H9 (cell line): ENCODE measurements around the gene RNF126. TPM values are rescaled to one million over a fixed set of nuclear protein-coding genes. Genes with fewer than 3 reads are reported as not detected.

ENCODE experiments used
- DNase-seq: peaks from one replicate; pipeline ENCODE4 v3.0.0-alpha.2; 2017
- H2AFZ ChIP-seq: one replicate; pipeline ENCODE4 v1.6.1; 2013; ENCODE audit warnings: mild to moderate bottlenecking, low read length, control low read depth, moderate library complexity
- H2AK5ac ChIP-seq: 2 replicates; pipeline ENCODE4 v1.6.1; 2013; ENCODE audit warnings: low read length, control low read depth, mixed read lengths; ENCODE audit not compliant: insufficient read length
- H2BK120ac ChIP-seq: one replicate; pipeline ENCODE4 v1.6.1; 2013; ENCODE audit warnings: low read depth, mild to moderate bottlenecking, low read length, control low read depth, inconsistent platforms; ENCODE audit not compliant: poor library complexity, severe bottlenecking
- H2BK12ac ChIP-seq: 2 replicates; pipeline ENCODE4 v1.6.1; 2013; ENCODE audit warnings: low read length, control low read depth, mixed read lengths, low read depth; ENCODE audit not compliant: insufficient read length
- H2BK15ac ChIP-seq: 2 replicates; pipeline ENCODE4 v1.6.1; 2013; ENCODE audit warnings: low read depth, low read length, control low read depth
- H2BK20ac ChIP-seq: one replicate; pipeline ENCODE4 v1.6.1; 2013; ENCODE audit warnings: low read depth, mild to moderate bottlenecking, low read length, control low read depth, inconsistent platforms; ENCODE audit not compliant: poor library complexity, severe bottlenecking
- H2BK5ac ChIP-seq: 2 replicates; pipeline ENCODE4 v1.6.1; 2013; ENCODE audit warnings: low read length, control low read depth, mixed read lengths; ENCODE audit not compliant: insufficient read length
- H3K14ac ChIP-seq: 2 replicates; pipeline ENCODE4 v1.6.1; 2013; ENCODE audit warnings: low read length, control low read depth; ENCODE audit not compliant: insufficient read depth
- H3K18ac ChIP-seq: 2 replicates; pipeline ENCODE4 v1.6.1; 2013; ENCODE audit warnings: low read depth, mild to moderate bottlenecking, mixed read lengths, low read length, control low read depth; ENCODE audit not compliant: insufficient read length
- H3K23ac ChIP-seq: 2 replicates; pipeline ENCODE4 v1.6.1; 2013; ENCODE audit warnings: low read length, control low read depth, mixed read lengths, low read depth; ENCODE audit not compliant: insufficient read length
- H3K23me2 ChIP-seq: 2 replicates; pipeline ENCODE4 v1.6.1; 2013; ENCODE audit warnings: low read depth, mild to moderate bottlenecking, mixed read lengths, low read length, control low read depth; ENCODE audit not compliant: insufficient read length, poor library complexity, severe bottlenecking
- H3K27ac ChIP-seq: 2 replicates; pipeline ENCODE4 v1.5.1; 2013; ENCODE audit warnings: low read length, control low read depth, mixed read lengths, low read depth; ENCODE audit not compliant: insufficient read length
- H3K27me3 ChIP-seq: 2 replicates; pipeline ENCODE4 v1.6.1; 2013; ENCODE audit warnings: low read length, control low read depth, inconsistent platforms; ENCODE audit not compliant: insufficient read depth
- H3K4ac ChIP-seq: 2 replicates; pipeline ENCODE4 v1.6.1; 2013; ENCODE audit warnings: low read depth, mild to moderate bottlenecking, control low read depth, inconsistent platforms, low read length, moderate library complexity
- H3K4me1 ChIP-seq: 2 replicates; pipeline ENCODE4 v1.6.1; 2013; ENCODE audit warnings: low read length, control low read depth, inconsistent platforms; ENCODE audit not compliant: insufficient read depth
- H3K4me2 ChIP-seq: 2 replicates; pipeline ENCODE4 v1.6.1; 2013; ENCODE audit warnings: low read length, control low read depth, mixed read lengths; ENCODE audit not compliant: insufficient read length, insufficient read depth
- H3K56ac ChIP-seq: 2 replicates; pipeline ENCODE4 v1.6.1; 2013; ENCODE audit warnings: low read depth, mild to moderate bottlenecking, mixed read lengths, low read length, control low read depth; ENCODE audit not compliant: insufficient read length
- H3K79me1 ChIP-seq: 2 replicates; pipeline ENCODE4 v1.6.1; 2013; ENCODE audit warnings: low read depth, mild to moderate bottlenecking, moderate library complexity, low read length, control low read depth, inconsistent platforms; ENCODE audit not compliant: insufficient read depth, poor library complexity, severe bottlenecking
- H3K79me2 ChIP-seq: 2 replicates; pipeline ENCODE4 v1.6.1; 2013; ENCODE audit warnings: low read length, control low read depth, inconsistent platforms; ENCODE audit not compliant: insufficient read depth
- H3K9ac ChIP-seq: 2 replicates; pipeline ENCODE4 v1.6.1; 2013; ENCODE audit warnings: low read length, control low read depth, mixed read lengths; ENCODE audit not compliant: insufficient read length; ENCODE audit errors: extremely low read depth
- H3K9me3 ChIP-seq: one replicate; pipeline ENCODE4 v1.6.1; 2013; ENCODE audit warnings: low read depth, low read length, inconsistent platforms; ENCODE audit not compliant: control insufficient read depth
- H3T11ph ChIP-seq: one replicate; pipeline ENCODE4 v1.6.1; 2013; ENCODE audit warnings: mild to moderate bottlenecking, low read length, control low read depth, inconsistent platforms
- H4K20me1 ChIP-seq: one replicate; pipeline ENCODE4 v1.6.1; 2013; ENCODE audit not compliant: control insufficient read depth, insufficient read length, insufficient read depth
- H4K5ac ChIP-seq: 2 replicates; pipeline ENCODE4 v1.6.1; 2013; ENCODE audit warnings: low read depth, mild to moderate bottlenecking, mixed read lengths, low read length, control low read depth; ENCODE audit not compliant: insufficient read length
- H4K8ac ChIP-seq: replicated peaks from 2 replicates; pipeline ENCODE4 v1.6.1; 2013; ENCODE audit warnings: low read length, control low read depth, mixed read lengths, low read depth; ENCODE audit not compliant: insufficient read length
- H4K91ac ChIP-seq: 2 replicates; pipeline ENCODE4 v1.6.1; 2013; ENCODE audit warnings: low read depth, mild to moderate bottlenecking, moderate library complexity, mixed read lengths, low read length, control low read depth; ENCODE audit not compliant: insufficient read length
- H3K27ac Mint-ChIP-seq, 3 experiments: 2 replicates in 2 of 3; 3 replicates in 1 of 3; pipeline ENCODE4 v1.8.0; 2020 to 2021; ENCODE audit warnings: mixed read lengths in 3 of 3, mild to moderate bottlenecking in 1 of 3, moderate library complexity in 1 of 3
- H3K27me3 Mint-ChIP-seq: 2 replicates; pipeline ENCODE4 v1.8.0; 2021; ENCODE audit warnings: low read depth, mild to moderate bottlenecking, moderate library complexity, mixed read lengths
- H3K36me3 Mint-ChIP-seq, 3 experiments: 2 replicates in 2 of 3; 3 replicates in 1 of 3; pipeline ENCODE4 v1.8.0; 2020 to 2021; ENCODE audit warnings: low read depth in 3 of 3, mixed read lengths in 3 of 3; ENCODE audit not compliant: insufficient read depth in 1 of 3
- H3K4me1 Mint-ChIP-seq, 2 experiments: 2 replicates each; pipeline ENCODE4 v1.8.0; 2020; ENCODE audit warnings: mixed read lengths in 2 of 2
- H3K4me3 Mint-ChIP-seq, 2 experiments: 2 replicates in 1 of 2; 3 replicates in 1 of 2; pipeline ENCODE4 v1.8.0; 2020 to 2021; ENCODE audit warnings: mild to moderate bottlenecking in 2 of 2, mixed read lengths in 2 of 2, moderate library complexity in 1 of 2
- H3K9me3 Mint-ChIP-seq, 2 experiments: 2 replicates in 1 of 2; 3 replicates in 1 of 2; pipeline ENCODE4 v1.8.0; 2020; ENCODE audit warnings: mild to moderate bottlenecking in 2 of 2, mixed read lengths in 2 of 2, moderate library complexity in 1 of 2
- WGBS: extraction: QIAGEN DNeasy Blood & Tissue Kit; methylation state at CpG from one replicate; pipeline ENCODE4 v1.1.7; 2013; ENCODE audit warnings: missing lambda C conversion rate, low lambda C conversion rate, mixed read lengths; ENCODE audit not compliant: insufficient read length; ENCODE audit errors: extremely low coverage; 5-methylcytosine and 5-hydroxymethylcytosine counted together
- total RNA-seq: library from RNA; stranded (reverse); gene quantifications from 2 replicates; pipeline ENCODE4 v1.2.1, GENCODE V29; 2021
- TF ChIP-seq, protein P1 (sequence below): fragments of 200-600 bp; sonication (generic); conservative IDR thresholded peaks from 3 replicates; pipeline ENCODE4 v1.8.0; 2021; ENCODE audit warnings: antibody characterized with exemption, mild to moderate bottlenecking

The RNF126 gene
- total RNA-seq, 1 experiment from 2014 or later, result 81.9 TPM

- TF ChIP-seq, protein P1, sequence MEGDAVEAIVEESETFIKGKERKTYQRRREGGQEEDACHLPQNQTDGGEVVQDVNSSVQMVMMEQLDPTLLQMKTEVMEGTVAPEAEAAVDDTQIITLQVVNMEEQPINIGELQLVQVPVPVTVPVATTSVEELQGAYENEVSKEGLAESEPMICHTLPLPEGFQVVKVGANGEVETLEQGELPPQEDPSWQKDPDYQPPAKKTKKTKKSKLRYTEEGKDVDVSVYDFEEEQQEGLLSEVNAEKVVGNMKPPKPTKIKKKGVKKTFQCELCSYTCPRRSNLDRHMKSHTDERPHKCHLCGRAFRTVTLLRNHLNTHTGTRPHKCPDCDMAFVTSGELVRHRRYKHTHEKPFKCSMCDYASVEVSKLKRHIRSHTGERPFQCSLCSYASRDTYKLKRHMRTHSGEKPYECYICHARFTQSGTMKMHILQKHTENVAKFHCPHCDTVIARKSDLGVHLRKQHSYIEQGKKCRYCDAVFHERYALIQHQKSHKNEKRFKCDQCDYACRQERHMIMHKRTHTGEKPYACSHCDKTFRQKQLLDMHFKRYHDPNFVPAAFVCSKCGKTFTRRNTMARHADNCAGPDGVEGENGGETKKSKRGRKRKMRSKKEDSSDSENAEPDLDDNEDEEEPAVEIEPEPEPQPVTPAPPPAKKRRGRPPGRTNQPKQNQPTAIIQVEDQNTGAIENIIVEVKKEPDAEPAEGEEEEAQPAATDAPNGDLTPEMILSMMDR, result no peak
- Mint-ChIP-seq H3K27ac (no peak overlapping the region), H3K9me3 (no peaks in the 10 kb centered on the region; a peak in 1 of 5 replicates), H3K27me3 (no peaks in the 10 kb centered on the region), H3K36me3 (peaks cover 10 to 36% (median 28%) of the 10 kb centered on the region in 3 experiments; a peak in 6 of 7 replicates), H3K4me1 (no peaks in the 10 kb centered on the region), H3K4me3 (no peak overlapping the region)
- Histone ChIP-seq H3K4me1 (no peaks in the 10 kb centered on the region), H3K18ac (no peak overlapping the region), H3K79me2 (peaks cover 15% of the 10 kb centered on the region), H4K20me1 (no peaks in the 10 kb centered on the region), H3K23ac (no peak overlapping the region), H3K79me1 (peaks cover 10% of the 10 kb centered on the region), H4K5ac (no peak overlapping the region), H2BK5ac (no peak overlapping the region), H2BK20ac (no peak overlapping the region), H2AK5ac (no peak overlapping the region), H2BK15ac (no peak overlapping the region), H3K27ac (no peak overlapping the region), H3K9ac (no peak overlapping the region), H3K4ac (no peak overlapping the region), H3K23me2 (no peaks in the 10 kb centered on the region), H3K4me2 (no peak overlapping the region), H2BK12ac (no peak overlapping the region), H3T11ph (no peak overlapping the region), H2AFZ (no peak overlapping the region), H4K91ac (no peak overlapping the region), H4K8ac (no peak overlapping the region), H3K14ac (no peak overlapping the region), H2BK120ac (no peak overlapping the region), H3K27me3 (no peaks in the 10 kb centered on the region), H3K56ac (no peak overlapping the region), H3K9me3 (no peaks in the 10 kb centered on the region)
- no CpG with 5 or more reads among the region's 11 CpGs for WGBS
- DNase-seq, result no peak
Measured at GRCh38 chr19:650121-650520, 12.9 kb downstream of the RNF126 start.
